Activated T-helper 1 cell treated with Interleukin-2 at 50 U/mL for 16 hours (primary cell): ENCODE data around the gene ABCC1.
"Not testable (repeated sequence)": the region's sequence is repeated elsewhere in the genome, so short reads cannot be mapped to it uniquely, and the experiment has no call there.

Experiments
- DNase-seq: peaks from one replicate; pipeline ENCODE4 v3.0.0-alpha.2; 2020; ENCODE audit warnings: low read depth

The ABCC1 gene

GRCh38 chr16:16083421-16084156 lies 134.2 kb downstream of the ABCC1 start:
- DNase-seq = no peak

GRCh38 chr16:16084874-16085273 lies 135.5 kb downstream of the ABCC1 start:
- no peak for DNase-seq

GRCh38 chr16:16086653-16087446 lies 137.4 kb downstream of the ABCC1 start:
- no peak for DNase-seq

- DNase-seq = no peak
These were observed 140.8 kb downstream of the ABCC1 start for GRCh38 chr16:16090238-16090637.

- DNase-seq = no peak
These were observed 143.7 kb downstream of the ABCC1 start for GRCh38 chr16:16092925-16093627.

GRCh38 chr16:16093628-16094332 lies 144.4 kb downstream of the ABCC1 start:
- no peak for DNase-seq

GRCh38 chr16:16095646-16096045 lies 146.2 kb downstream of the ABCC1 start:
- no peak for DNase-seq

- DNase-seq = no peak
These were observed 146.9 kb downstream of the ABCC1 start for GRCh38 chr16:16096121-16096857.

- DNase-seq = no peak
These were observed 147.4 kb downstream of the ABCC1 start for GRCh38 chr16:16096858-16097213.

GRCh38 chr16:16099320-16099719 lies 149.9 kb downstream of the ABCC1 start:
- no peak for DNase-seq

GRCh38 chr16:16100631-16101030 lies 151.2 kb downstream of the ABCC1 start:
- no peak for DNase-seq

- no peak for DNase-seq
These were observed 152.2 kb downstream of the ABCC1 start for GRCh38 chr16:16101585-16101984.

- no peak for DNase-seq
These were observed 153.3 kb downstream of the ABCC1 start for GRCh38 chr16:16102738-16103137.

- not testable (repeated sequence) for DNase-seq
These were observed 154.9 kb downstream of the ABCC1 start for GRCh38 chr16:16104132-16104803.

GRCh38 chr16:16104804-16105141 lies 155.4 kb downstream of the ABCC1 start:
- DNase-seq = not testable (repeated sequence)

GRCh38 chr16:16105646-16106045 lies 156.2 kb downstream of the ABCC1 start:
- no peak for DNase-seq

- DNase-seq = no peak
These were observed 157.1 kb downstream of the ABCC1 start for GRCh38 chr16:16106466-16106865.

GRCh38 chr16:16107839-16108238 lies 158.4 kb downstream of the ABCC1 start:
- no peak for DNase-seq

- no peak for DNase-seq
These were observed 159.3 kb downstream of the ABCC1 start for GRCh38 chr16:16108759-16109158.

- no peak for DNase-seq
These were observed 160.2 kb downstream of the ABCC1 start for GRCh38 chr16:16109453-16110110.

- DNase-seq = no peak
These were observed 160.7 kb downstream of the ABCC1 start for GRCh38 chr16:16110111-16110490.
